Stimulated activated CD4-positive, alpha-beta T cell treated with anti-CD3 and anti-CD28 coated beads, TNF-alpha, amount 100 ng/mL, for 4 hours (primary cell): Measurements from ENCODE around the gene NEO1.

Experiments
- DNase-seq, 3 experiments: peaks; one replicate each; pipeline ENCODE4 v3.0.0-alpha.2; 2020; ENCODE audit warnings: low read depth in 3 of 3

Gene NEO1

DNA sequence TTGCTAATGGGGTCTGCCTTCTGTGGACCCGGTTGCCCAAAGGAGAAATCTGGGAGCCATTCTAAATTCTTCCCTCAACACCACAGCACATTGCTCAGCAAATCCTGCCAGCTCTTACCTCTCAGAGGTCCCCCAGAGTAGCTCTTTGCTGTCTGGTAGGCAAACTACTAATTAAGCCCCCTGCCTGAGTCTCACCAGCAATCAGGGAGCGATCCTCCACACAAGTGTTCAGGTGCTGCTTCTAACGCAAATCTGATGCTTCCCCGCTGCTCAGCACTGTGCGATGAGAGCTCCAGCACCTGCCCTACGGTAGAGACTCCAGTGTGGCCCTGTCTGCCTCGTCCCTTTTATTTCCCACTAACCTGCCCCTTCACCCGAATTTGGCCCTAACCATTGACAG lies 256.0 kb downstream of the NEO1 start:
- DNase-seq, result no peak

DNA sequence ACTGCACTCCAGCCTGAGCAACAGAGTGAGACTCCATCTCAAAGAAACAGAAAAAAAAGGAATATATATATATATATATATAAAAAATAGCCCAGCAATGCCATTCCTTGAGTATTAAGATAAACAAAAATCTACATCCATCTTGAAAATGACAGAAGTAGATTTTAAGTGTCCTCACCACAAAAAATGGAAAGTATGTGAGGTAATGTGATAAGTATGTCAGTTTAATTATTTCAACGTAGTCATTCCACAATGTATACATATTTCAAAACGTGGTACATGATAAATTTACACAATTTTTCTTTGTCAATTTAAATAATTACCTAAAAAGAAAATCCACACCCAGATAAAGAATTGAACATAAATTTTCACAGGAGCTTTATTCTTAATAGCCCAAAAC lies 261.6 kb downstream of the NEO1 start:
- DNase-seq, result no peak

DNA sequence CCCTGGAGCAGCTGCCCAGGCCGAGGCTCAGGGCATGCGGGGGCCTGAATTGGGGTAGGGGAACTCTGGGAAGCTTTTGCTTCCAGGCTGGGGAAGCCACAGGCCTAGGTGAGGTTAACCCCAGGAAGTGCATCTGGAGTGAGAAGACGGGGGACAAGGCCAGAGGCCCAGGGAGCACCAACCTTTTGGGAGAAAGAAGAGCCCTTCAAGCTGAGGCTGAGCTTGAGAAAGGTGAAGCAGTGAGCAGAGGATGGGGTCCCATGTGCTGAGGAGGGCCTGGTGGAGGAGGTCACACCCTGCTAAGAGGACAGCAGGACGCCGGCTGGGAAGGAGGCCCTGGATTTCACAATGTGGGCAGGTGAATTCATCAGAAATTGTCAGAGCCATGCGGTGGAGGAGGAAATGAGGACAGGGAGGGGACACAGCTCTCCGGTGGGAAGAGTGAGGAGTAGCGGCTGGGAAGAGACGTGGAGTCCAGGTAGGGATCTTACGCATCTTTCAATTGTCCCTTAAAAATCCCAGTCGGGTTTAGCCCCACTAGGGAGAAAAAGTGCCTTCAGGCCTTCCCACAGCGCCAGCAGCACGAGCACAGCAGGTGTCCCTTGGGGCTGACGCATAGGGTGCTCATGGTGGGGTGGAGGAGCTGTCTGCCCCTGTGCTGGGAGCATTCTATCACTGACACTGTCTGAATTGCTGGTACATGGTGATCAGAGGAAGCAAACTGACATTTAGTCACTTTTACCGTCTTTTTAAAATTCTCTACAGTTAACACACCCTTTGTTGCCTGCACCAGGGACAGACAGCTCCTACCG lies 265.6 kb downstream of the NEO1 start:
- DNase-seq, result no peak

DNA sequence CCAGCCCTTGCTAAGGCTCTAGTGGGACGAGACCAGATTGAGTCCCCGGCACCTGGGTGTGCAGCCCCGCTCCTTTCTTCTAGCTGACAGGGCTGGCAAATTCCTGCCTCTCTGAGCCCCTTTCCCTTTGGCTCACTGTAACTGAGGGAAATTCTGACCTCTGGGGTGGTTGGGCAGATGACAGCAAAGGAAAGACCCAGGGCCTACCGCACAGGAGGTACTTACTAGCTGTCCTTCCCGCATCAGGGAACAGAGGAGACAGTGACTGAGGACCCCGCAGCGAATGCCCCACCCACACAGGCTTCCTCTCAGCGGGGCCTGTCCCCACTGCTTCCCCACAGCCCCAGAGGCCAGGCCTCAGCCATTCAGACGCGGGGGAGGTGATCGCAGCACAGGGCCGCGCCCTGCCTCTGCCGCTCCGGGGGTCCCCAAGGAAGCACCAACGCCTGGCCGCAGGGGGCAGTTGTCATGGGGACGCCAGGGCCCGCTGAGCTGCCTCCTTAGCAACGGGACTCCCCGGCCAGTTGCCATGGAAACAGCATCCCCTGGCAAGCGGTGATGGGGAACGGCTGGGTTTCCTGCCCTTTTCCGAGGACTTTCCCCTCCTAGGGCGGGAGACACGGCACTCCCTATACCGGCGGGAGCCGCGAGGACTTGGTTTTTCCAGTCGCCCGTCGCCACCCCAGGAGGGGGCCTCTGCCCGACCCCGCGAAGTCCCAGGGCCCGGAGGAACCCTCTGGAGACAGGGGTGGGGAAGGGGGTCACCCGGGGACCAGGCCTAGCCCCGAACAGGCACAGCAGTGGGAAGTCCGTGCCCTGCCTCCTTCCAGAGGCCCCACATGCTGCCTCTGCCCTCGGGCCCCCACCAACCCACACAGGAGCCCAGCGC lies 266.4 kb downstream of the NEO1 start:
- DNase-seq, result no peak

DNA sequence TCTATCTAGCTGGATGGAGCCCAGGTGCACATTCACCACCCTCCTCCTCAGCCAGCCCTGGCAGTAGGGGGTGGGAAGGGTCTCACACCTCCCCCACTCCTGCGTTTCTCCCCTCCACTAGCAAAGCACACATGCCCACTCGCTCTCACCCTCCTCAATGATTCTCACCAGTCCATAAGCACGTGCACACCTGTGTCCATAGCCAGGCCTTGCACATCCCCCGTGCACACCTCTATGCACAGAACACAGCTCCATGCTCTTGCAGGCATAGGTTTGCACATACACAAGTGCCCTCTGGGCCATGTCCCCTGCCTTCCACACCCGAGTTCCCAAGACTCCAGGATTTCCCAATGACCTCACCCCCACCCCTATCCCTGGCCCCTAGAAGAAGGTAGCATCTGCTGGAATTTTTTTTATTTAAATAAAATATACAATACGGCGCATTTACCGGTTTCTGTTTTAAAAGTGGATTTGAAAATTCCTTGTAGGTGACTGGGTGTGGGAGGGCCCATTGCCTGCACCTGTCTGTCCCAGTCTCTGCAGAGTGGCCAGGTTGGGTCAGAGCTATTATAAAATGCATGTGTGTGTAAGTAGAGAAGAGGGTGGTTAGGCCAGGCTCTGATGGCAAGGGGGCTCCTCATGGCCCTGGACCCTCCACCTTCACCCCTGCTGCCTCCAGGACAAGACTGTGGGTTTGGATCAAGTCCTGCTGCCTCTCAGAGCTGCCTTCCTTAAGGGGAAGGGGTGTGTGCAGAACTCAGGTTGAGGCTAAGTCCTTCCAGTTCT lies 267.4 kb downstream of the NEO1 start:
- DNase-seq, result no peak

DNA sequence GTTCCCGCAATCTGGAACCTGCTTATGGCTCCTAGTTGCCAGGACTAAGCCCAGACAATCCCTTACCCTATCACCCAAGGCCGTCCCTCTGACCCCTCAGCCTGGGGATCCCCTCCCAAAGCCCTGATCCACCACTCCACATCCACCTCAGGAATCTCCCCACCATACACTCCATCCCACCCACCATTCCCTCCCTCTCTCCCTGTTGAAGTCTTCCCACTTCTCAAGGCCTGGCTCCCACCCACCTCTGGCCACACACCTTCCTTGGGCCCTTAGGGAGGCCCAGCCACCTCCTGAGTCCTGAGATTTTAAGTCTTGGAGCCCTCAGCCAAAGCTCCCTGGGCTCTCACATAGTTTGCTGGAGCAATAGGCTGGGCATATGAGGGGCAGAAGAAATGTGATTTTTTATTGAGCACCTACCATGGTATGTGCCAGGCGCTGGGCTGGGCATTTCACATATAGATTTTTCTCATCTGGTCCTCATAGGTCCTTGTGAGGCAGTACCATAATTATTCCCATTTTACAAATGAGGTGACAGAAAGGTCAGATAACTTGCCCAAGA lies 268.4 kb downstream of the NEO1 start:
- no peak for DNase-seq

DNA sequence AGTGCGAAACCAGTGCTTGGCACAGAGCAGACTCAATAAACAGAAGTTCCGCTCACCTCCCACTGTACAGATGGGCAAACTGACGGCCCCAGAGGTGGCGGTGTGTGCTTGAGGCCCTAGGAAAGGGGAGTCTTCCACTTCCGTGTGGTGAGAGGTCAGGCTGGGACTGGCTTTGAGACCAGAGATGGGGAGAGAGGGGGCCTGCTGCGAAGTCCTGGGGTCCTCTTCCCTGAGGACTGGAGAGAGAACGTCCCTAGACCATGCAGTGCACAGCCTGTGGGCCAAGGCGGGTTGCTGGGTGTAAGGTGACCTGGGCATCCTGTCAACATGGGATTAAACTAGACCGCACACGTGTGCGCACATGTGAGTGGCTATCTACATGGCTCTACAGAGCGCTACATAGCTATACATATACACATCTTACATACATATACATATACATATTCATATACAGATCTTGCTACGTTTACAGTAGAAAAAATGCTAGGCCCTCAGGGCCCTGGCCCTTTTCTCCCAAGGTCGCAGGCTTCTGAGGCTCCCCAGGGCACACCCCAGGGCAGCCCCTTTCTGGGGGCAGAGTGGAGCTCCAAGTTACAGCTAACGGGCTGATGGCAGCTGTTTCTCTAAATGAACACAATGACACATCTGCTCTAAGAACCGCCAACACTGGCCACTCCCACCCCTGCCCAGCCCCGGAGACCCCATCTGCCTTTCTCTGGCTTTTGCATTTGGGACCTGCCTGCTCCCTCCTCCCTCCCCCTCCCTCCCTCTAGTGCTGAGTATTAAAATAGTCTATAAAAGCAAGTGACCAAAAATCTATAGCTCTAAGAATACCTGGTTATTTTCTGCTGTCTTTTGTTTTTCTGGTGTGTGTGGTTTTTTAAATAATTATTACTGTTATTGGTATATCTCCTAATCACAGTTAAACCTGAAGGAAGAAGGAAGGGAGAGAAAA lies 269.5 kb downstream of the NEO1 start:
- no peak for DNase-seq

DNA sequence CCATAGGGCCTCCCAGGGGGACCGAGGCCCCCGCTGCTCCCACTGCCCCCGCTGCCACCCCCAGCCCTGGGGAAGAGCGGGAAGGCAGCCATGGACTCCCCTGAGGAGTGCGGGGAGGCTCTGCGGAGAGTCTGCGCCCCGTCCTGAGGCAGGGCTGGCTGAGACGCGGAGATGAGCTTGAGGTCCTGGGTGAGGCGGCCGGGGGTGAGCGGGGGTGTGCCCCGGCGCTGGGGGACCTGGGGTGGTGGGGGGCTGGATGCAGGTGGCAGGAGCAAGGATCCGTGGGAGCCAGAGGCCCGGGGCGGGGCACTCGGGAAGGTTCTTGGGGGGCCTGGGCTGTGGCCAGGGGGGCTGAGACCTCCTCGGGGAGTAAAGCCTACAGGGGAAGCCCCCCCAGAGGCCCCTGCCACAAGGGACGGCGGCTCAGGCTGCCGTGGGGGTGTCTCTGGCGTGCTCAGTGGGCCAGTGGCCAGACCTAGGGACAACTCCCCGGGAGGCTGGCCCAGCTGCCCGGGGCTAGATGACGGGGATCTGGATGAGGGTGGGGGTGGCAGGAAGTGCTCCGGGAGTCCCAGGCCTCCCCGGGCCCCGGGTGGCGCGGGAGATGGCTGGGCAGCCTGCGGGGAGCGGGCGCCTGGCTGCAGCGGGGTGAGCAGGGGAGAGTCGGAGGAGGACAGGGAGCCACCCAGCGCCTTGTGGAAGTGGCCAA lies 270.6 kb downstream of the NEO1 start:
- DNase-seq, result no peak

DNA sequence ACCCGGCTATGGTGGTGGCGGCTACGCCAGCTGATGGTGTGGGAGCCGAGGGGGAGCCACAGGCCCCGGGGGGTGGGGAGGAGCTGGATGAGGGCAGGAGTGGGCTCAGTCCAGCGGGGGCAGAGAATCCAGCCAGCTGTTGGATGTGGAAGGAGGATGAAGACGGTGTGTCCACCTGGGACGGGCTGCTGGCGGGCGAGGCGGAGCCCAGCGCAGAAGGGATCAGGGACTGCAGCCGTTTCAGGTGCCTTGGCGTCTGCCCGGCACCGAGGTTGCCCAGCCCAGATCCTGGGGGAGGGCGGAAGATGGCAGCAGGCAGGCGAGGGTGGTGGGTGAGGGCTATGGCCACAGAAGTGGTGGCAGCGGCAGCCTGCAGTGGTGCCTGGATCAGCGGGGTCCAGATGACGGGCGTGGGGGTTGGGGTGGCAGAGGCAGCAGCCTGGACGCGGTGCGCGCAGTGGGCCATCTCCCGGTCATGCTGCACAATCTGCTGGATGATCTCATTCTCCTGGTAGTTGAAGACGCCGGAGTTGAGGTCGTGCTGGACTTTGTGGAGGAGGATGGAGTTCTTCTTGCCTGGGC lies 271.2 kb downstream of the NEO1 start:
- no peak for DNase-seq

DNA sequence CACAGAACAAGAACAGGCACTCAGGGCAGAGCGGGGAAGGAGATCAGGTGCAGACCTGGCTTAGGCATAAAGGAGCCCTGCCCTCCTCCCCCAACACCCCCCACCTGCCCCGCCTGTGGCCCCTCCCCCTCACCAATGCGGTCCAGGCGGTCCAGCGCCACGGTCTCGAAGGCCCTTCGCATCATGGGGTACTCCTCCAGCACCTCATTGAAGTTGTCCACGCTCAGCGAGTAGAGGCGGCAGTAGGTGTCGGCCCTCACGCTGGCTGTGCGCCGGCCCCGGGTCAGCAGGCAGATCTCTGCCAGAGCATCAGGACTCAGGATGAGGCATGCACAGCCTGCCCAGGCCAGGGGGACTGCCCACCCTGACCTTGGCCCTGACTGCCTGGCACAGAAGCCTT lies 271.7 kb downstream of the NEO1 start:
- no peak for DNase-seq

DNA sequence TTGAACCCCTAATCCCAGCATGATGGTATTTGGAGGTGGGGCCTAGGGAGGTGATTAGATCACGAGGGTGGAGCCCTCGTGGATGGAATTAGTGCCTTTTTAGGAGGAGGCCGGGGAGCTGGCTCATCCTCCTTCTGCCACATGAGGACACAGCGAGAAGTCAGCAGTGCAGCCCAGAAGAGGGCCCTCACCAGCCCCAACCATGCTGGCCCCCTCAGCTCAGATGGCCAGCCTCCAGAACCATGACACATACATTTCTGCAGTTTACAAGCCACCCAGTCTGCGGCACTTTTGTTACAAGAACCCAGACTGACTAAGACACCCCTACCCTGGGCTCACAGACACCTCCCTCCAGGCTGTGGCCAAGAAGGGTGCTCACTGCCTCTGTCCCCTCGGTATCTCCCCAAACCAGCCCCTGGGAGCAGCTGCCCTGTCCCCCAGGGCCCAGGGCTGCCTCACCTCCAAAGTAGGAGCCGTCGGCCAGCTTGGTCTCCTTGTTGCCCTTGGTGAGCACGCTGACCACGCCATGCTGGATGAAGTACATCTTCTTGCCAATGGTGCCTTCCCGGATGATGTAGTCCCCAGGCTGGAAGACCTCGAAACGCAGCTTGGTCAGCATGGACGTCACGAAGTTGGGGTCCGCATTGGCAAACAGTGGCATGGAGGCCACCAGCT lies 272.4 kb downstream of the NEO1 start:
- no peak for DNase-seq

DNA sequence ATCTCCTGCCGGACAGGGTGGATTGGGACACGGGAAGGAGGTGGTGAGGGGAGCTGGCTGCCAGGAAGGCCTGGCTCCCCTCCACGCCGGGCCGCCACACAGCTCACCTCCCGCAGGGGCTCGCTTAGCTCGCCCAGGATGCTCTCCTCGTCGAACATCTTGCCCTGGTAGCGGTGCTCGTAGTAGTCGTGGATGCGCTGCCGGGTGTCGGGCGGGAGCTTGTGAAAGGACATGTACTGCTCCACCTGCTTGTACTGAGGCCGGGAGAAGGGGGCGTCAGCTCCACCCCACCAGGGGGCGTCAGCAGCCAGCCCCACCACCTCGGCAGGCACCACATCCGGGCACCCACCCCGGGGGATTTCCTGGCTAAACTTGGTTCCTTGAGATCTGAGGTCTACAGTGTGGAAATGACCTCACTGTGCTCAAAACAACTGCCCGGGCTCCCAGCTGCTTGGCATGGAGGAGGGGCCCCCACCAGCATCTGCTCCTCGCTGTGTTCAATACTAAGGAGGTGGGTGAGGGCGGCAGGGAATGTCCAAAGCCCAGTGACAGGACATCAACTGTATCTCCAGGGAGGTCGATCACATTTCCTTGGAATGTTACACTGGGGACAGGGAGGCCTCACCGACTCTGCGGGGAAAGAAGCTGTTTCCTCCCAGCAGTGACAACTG lies 273.1 kb downstream of the NEO1 start:
- no peak for DNase-seq

DNA sequence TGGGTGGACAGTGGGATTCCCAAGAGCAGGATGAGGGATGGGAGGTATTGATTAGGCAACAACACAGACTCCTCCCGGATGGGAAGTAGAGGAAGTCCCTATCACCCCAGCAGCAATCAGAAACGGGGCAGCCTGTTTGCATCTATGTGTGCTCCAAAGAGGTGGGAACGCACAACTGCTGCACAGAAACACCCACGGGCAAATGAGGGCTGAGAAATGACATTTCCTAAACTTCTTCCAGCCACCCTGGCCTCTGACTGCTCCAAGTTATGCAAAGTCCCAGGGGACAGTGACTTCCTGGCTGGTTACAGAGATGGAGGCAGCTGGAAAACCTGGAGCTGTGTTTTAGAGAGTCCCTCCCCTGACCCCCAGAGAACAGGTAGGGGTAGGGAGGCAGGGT lies 273.9 kb downstream of the NEO1 start:
- DNase-seq, result no peak

DNA sequence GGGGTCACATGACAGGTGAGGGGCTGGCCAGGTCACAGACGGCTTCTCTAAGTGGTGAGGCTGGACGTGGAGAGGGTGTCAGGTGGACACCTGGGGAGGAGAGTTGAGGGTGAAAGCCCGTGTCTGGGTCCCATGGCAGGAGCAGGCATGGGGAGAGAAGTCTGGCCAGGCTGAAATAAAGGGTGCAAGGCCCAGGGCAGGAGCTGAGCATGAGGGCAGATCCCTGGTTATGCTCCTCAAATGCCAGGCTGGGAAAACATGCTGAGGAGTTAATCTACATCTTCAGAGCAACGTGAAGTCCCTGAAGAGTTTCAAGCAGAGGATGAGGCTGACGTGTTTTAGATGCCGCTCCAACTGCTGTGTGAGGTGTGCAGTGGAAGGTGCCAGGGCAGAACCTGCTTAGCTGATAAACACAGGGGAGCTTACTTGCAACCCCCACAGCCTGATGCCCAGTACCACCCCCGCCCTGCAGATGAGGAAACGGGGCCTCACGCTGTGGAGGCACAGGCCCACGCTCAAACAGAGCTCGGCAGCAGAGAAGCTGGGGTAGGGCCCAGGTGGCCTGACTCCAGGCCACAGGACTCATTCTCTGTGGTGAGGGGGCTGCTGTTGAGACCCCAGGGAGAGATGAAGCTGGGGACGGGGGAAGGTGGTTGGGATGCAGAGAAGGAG lies 276.0 kb downstream of the NEO1 start:
- no peak for DNase-seq

DNA sequence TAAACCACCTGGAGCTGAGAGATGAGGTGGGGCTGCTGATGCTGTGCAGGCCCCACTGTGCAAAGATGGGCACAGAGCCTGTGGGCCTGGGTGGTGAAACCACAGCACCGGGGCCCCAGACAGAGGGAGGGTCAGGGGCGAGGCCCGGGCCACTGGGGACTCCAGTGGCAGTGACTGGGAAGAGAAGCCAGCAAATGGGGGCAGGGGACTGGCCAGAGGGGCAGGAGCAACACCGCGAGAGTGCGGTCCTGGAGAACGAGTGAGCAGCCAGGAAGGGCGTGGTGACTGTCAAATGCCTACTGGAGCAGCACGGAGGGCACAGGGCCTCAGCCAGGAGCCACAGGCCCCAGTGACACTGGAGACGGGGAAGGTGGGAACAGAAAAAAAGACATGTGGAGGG lies 276.7 kb downstream of the NEO1 start:
- no peak for DNase-seq

DNA sequence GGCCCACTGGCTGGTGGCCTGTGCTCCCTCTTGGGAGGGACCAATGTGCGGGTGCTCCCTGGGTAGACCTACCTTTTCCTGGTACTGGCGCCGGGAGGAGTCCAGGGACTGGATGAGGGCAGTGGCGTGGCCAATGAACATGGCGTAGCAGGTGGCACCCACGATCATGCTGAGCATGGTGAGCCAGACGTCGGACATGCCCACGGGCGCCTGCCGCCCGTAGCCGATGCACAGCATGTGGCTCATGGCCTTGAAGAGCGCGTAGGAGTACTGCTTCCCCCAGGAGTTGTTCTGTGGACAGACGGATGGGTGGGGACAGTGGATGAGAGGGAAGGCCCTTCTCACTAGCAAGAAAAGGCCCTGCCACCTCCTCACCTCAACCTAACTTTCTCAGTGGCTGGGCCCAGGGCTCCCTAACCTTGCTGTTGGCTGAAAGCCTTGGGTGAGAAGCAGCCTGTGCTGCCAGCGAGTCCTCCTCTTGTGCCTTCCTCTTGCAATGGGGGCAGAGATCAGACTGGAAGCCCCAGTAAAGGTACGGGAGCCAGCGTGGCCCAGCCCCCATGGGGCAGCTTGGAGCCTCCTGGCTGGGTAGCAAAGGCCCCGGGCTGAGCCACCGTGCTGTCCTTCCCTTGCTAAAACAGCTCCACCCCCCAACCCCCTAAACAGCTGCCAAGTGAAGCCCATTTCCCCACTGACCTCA lies 277.4 kb downstream of the NEO1 start:
- no peak for DNase-seq
